GM12878 (cell line): ENCODE results near the gene SNRNP200. TPM values are rescaled to one million over a fixed set of nuclear protein-coding genes. Genes with fewer than 3 reads are reported as not detected.

ENCODE experiments used
- CREB1 ChIP-seq: IDR thresholded peaks from 2 replicates; pipeline ENCODE4 v1.6.1; 2012; ENCODE audit warnings: low read depth, mild to moderate bottlenecking, inconsistent platforms
- ESRRA ChIP-seq: IDR thresholded peaks from 2 replicates; pipeline ENCODE4 v1.6.1; 2012; ENCODE audit warnings: mild to moderate bottlenecking, low read length, improper control_type of control experiment
- ETV6 ChIP-seq, 2 experiments: fragments of 450-650 bp in 1 of 2; IDR thresholded peaks in 1 of 2; conservative IDR thresholded peaks in 1 of 2; 2 replicates each; pipeline ENCODE4 v1.6.1; 2014; ENCODE audit warnings: antibody characterized with exemption in 1 of 2, borderline replicate concordance in 1 of 2, low read depth in 1 of 2, mild to moderate bottlenecking in 1 of 2, moderate library complexity in 1 of 2
- GABPA ChIP-seq: IDR thresholded peaks from 2 replicates; pipeline ENCODE4 v1.6.1; 2014; ENCODE audit warnings: antibody characterized with exemption, low read depth, mild to moderate bottlenecking, inconsistent platforms
- IKZF1 ChIP-seq: fragments of 450-650 bp; conservative IDR thresholded peaks from 2 replicates; pipeline ENCODE4 v1.6.1; 2017; ENCODE audit warnings: antibody characterized with exemption, mild to moderate bottlenecking
- MYC ChIP-seq: IDR thresholded peaks from 2 replicates; pipeline ENCODE4 v1.6.1; 2011; ENCODE audit warnings: mild to moderate bottlenecking, low read length, moderate library complexity, inconsistent platforms; ENCODE audit not compliant: insufficient read depth, insufficient replicate concordance, insufficient read length, severe bottlenecking
- RBBP5 ChIP-seq: fragments of 200-600 bp; sonication (generic); conservative IDR thresholded peaks from 2 replicates; pipeline ENCODE4 v1.6.1; 2016
- RFX5 ChIP-seq: IDR thresholded peaks from 2 replicates; pipeline ENCODE4 v1.6.1; 2011; ENCODE audit warnings: low read depth, low read length, improper control_type of control experiment
- SRF ChIP-seq, 2 experiments: IDR thresholded peaks; 2 replicates each; pipeline ENCODE4 v1.6.1; 2011; ENCODE audit warnings: low read depth in 2 of 2, low read length in 2 of 2, mild to moderate bottlenecking in 1 of 2, moderate library complexity in 1 of 2
- TARDBP ChIP-seq: IDR thresholded peaks from 2 replicates; pipeline ENCODE4 v1.6.1; 2016; ENCODE audit warnings: borderline replicate concordance
- TBL1XR1 ChIP-seq: IDR thresholded peaks from 2 replicates; pipeline ENCODE4 v1.6.1; 2012; ENCODE audit warnings: low read depth, low read length, improper control_type of control experiment
- ZSCAN29 ChIP-seq: fragments of 450-650 bp; IDR thresholded peaks from 2 replicates; pipeline ENCODE4 v1.6.1; 2017; ENCODE audit warnings: mild to moderate bottlenecking, moderate library complexity
- polyA plus RNA-seq, 11 experiments: library from polyadenylated mRNA; depleted of rRNA in 4 of 11; unstranded in 6 of 11; stranded (reverse) in 5 of 11; fragments of >200 nt; fragmentation: Nextera tagmentation in 4 of 11; fragmentation: Illumina TruSeq in 1 of 11; extraction: Ambion mirVana in 4 of 11; extraction: Trizol in 1 of 11; gene quantifications; 1 replicate in 1 of 11; 2 replicates in 10 of 11; pipeline versions ENCODE4 v1.2.1 to v1.2.3, GENCODE V29; 2011 to 2016; ENCODE audit warnings: inconsistent platforms in 2 of 11, missing spikeins in 2 of 11, low read depth in 1 of 11
- total RNA-seq, 4 experiments: library from RNA; depleted of rRNA in 3 of 4; stranded (reverse); fragments of >200 nt in 3 of 4; fragmentation: Illumina TruSeq in 1 of 4; extraction: Trizol in 1 of 4; gene quantifications; 2 replicates each; pipeline versions ENCODE4 v1.2.1 to v1.2.3, GENCODE V29; 2013 to 2021
- TF ChIP-seq, protein P1 (sequence below): fragments of 450-650 bp; IDR thresholded peaks from 2 replicates; pipeline ENCODE4 v1.6.1; 2018; ENCODE audit warnings: mild to moderate bottlenecking, low read depth, moderate library complexity; ENCODE audit not compliant: partially characterized antibody
- TF ChIP-seq, protein P2 (sequence below): IDR thresholded peaks from 2 replicates; pipeline ENCODE4 v1.6.1; 2012; ENCODE audit warnings: low read depth, low read length, improper control_type of control experiment
- TF ChIP-seq, protein P3 (sequence below): IDR thresholded peaks from 2 replicates; pipeline ENCODE4 v1.6.1; 2012; ENCODE audit warnings: improper control_type of control experiment, low read depth, low read length; ENCODE audit not compliant: insufficient replicate concordance

Gene SNRNP200
- total and polyA plus RNA-seq, 10 of the 15 experiments (the other 5 are each of a cell fraction or from before 2014, with no cell fraction given) = 59.2 to 176 (median 106) TPM

GRCh38 chr2:96265840-96266679 is 39.3 kb downstream of the SNRNP200 start, which contains the start of the genes CIAO1 and TMEM127 (continued):
- TF ChIP-seq, protein P1, sequence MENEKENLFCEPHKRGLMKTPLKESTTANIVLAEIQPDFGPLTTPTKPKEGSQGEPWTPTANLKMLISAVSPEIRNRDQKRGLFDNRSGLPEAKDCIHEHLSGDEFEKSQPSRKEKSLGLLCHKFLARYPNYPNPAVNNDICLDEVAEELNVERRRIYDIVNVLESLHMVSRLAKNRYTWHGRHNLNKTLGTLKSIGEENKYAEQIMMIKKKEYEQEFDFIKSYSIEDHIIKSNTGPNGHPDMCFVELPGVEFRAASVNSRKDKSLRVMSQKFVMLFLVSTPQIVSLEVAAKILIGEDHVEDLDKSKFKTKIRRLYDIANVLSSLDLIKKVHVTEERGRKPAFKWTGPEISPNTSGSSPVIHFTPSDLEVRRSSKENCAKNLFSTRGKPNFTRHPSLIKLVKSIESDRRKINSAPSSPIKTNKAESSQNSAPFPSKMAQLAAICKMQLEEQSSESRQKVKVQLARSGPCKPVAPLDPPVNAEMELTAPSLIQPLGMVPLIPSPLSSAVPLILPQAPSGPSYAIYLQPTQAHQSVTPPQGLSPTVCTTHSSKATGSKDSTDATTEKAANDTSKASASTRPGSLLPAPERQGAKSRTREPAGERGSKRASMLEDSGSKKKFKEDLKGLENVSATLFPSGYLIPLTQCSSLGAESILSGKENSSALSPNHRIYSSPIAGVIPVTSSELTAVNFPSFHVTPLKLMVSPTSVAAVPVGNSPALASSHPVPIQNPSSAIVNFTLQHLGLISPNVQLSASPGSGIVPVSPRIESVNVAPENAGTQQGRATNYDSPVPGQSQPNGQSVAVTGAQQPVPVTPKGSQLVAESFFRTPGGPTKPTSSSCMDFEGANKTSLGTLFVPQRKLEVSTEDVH = no peak
- TF ChIP-seq ZSCAN29 (no peak), ESRRA (peak; percentile 64; the same call in 1 of the 2 replicates), TARDBP (peak; percentile 95), CREB1 (peak; percentile 98), RFX5 (peak; percentile 65), ETV6 (conservative IDR thresholded peaks at IDR 0.05 in 1 of 2, IDR thresholded peaks at IDR 0.05 in 1 of 2; ENCODE audit: borderline replicate concordance in 1 of 2, low read depth in 1 of 2) (peak in 1 of 2 experiments; percentile 21; a peak in 1 of 4 replicates), SRF (IDR thresholded peaks at IDR 0.05; ENCODE audit: low read depth in 2 of 2, low read length in 2 of 2) (peak; percentile 1 to 42; a peak in 3 of 4 replicates), MYC (peak; percentile 20), RBBP5 (no peak), IKZF1 (peak; percentile 100), TBL1XR1 (peak; percentile 88), GABPA (peak; percentile 96)
- TF ChIP-seq, protein P2, sequence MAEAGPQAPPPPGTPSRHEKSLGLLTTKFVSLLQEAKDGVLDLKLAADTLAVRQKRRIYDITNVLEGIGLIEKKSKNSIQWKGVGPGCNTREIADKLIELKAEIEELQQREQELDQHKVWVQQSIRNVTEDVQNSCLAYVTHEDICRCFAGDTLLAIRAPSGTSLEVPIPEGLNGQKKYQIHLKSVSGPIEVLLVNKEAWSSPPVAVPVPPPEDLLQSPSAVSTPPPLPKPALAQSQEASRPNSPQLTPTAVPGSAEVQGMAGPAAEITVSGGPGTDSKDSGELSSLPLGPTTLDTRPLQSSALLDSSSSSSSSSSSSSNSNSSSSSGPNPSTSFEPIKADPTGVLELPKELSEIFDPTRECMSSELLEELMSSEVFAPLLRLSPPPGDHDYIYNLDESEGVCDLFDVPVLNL = peak; percentile 62; the same call in 1 of the 2 replicates
- TF ChIP-seq, protein P3, sequence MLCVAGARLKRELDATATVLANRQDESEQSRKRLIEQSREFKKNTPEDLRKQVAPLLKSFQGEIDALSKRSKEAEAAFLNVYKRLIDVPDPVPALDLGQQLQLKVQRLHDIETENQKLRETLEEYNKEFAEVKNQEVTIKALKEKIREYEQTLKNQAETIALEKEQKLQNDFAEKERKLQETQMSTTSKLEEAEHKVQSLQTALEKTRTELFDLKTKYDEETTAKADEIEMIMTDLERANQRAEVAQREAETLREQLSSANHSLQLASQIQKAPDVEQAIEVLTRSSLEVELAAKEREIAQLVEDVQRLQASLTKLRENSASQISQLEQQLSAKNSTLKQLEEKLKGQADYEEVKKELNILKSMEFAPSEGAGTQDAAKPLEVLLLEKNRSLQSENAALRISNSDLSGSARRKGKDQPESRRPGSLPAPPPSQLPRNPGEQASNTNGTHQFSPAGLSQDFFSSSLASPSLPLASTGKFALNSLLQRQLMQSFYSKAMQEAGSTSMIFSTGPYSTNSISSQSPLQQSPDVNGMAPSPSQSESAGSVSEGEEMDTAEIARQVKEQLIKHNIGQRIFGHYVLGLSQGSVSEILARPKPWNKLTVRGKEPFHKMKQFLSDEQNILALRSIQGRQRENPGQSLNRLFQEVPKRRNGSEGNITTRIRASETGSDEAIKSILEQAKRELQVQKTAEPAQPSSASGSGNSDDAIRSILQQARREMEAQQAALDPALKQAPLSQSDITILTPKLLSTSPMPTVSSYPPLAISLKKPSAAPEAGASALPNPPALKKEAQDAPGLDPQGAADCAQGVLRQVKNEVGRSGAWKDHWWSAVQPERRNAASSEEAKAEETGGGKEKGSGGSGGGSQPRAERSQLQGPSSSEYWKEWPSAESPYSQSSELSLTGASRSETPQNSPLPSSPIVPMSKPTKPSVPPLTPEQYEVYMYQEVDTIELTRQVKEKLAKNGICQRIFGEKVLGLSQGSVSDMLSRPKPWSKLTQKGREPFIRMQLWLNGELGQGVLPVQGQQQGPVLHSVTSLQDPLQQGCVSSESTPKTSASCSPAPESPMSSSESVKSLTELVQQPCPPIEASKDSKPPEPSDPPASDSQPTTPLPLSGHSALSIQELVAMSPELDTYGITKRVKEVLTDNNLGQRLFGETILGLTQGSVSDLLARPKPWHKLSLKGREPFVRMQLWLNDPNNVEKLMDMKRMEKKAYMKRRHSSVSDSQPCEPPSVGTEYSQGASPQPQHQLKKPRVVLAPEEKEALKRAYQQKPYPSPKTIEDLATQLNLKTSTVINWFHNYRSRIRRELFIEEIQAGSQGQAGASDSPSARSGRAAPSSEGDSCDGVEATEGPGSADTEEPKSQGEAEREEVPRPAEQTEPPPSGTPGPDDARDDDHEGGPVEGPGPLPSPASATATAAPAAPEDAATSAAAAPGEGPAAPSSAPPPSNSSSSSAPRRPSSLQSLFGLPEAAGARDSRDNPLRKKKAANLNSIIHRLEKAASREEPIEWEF = no peak
